HG03354 (cell line): ENCODE measurements around the gene GARIN5B.

ENCODE experiments used
- ATAC-seq: cut with Tn5 transposase; IDR thresholded peaks from one replicate; pipeline ENCODE4 v1.9.1; 2021; ENCODE audit warnings: mild to moderate bottlenecking; ENCODE audit not compliant: unreplicated experiment, poor library complexity, severe bottlenecking

The GARIN5B gene

DNA sequence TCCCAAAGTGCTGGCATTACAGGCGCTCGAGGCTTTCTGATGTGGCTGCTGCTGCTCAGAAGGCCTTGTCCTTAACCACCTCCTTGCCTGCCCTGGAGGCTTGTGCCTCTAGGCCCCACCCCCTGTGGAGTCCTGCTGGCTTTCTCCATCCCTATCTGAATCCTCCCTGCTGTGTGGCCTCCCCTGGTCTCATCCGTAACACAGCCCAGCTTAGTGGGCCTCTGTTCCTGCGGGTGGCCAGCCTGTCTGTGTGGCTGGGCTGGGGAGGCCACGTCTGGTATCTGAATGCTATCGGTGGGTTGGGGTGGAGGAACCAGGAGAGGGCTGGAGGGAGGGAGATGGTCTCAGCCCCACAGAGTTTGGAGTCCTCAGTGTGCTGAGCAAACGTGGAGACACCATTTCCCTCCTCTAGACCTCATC lies 27.4 kb upstream of the GARIN5B start:
- no peak for ATAC-seq

DNA sequence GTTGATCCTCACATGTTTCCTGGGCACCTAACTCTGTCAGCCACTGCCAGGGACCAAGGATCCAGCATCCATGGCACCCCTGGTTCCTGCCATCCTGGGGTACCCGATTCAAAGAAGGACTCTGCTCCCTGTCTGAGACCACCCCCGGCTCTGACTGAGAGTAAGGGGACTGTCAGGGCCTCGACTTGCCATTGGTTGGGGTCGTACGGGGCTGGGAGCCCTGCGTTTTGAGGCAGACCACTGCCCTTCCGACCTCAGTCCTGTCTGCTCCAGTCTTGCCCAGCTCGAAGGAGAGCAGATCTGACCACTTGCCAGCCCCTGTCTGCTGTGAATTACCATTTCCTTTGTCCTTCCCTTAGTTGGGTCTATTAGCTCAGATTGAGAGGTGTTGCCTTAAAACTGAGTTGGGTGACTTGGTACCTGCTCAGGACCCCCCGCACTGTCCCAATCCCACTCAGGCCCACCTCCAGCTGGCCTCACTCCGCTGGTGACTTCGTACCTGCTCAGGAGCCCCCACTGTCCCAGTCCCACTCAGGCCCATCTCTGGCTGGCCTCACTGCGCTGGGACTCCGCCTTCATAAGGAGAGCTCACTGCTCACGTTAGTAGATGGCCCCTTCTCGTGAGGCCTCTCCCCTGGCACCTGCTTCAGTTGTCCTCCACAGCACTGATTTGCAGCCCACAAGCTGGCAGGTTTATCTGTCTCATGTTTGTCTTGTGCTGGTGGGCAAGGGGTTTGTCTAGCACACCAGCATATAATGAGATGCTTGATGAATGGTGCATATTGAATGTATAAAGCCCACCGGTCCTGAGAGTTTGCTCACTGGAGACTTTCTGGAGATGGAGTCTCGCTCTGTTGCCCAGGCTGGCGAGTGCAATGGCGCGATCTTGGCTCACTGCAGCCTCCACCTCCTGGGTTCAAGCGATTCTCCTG lies 26.6 kb upstream of the GARIN5B start:
- no peak for ATAC-seq

DNA sequence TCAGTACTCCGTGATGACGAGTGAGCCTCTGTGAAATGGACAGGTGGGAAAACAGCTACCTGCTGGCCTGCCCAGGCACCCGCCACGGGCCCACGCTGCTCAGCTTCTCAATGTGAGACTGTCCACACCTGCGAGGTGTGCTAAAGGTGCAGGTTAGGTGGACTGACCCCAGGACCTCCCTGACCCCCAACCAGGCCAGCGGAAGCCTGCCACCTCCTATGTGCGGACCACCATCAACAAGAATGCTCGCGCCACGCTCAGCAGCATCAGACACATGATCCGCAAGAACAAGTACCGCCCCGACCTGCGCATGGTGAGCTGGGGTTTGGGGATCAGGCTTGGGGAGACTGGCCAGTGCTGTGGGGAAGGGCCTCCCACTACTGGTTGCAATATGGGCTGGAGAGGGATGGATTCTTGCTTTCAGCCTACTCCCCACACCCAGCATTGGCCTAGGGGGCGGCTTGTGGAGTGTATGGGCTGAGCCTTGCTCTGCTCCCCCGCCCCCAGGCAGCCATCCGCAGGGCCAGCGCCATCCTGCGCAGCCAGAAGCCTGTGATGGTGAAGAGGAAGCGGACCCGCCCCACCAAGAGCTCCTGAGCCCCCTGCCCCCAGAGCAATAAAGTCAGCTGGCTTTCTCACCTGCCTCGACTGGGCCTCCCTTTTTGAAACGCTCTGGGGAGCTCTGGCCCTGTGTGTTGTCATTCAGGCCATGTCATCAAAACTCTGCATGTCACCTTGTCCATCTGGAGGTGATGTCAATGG lies 24.9 kb upstream of the GARIN5B start:
- no peak for ATAC-seq

DNA sequence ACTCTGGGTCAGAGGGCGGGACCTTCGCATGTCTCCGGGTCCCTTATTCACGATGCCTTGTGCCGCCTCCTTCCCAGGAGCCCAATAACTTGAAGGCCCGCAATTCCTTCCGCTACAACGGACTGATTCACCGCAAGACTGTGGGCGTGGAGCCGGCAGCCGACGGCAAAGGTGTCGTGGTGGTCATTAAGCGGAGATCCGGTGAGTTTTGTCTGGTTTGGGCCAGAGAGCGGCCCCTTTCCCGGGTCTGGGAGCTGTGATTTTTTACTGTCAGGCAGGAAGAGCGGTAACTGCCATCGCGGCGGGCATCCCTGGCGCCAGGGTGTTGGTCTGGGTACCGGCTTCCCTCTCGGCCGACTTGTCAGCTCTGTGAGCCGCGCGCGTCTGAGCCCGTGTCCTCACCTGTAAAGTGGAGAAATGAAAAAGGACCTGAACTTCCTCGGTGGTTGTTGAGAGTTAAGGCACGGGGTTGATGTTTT lies 23.5 kb upstream of the GARIN5B start:
- ATAC-seq: no peak

DNA sequence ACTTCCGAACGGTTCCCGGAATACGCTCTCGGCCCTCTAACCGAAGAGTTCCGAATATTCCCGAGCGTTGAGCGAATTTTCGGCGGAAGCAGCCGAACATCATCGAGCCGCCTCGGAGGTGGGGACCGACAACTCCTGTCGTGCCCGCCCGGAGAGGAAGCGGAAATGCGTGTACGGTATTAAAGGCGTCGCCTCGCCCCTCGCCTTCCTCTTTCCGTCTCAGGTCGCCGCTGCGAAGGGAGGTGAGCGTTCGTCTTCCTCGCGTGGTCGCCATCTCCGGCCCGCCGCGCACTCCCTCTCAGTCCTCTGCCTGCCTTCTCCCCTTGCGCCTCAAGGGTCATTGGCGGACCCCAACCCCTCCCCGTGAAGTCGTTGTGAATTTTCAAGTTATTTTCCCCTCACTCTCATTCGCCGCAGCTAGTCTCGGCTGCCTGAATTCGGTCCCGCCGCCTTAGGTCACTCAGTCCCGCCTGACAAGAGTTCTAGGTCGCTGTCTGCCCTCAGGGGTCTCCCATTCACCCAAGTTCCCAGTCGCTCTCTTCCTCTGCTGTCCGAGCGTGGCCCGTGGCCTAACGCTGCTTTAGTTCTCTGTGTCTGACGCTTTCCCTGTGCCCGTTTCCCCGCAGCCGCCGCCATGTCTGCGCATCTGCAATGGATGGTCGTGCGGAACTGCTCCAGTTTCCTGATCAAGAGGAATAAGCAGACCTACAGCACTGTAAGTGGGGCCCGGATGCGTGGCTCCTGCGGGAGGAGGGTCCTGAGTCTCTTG lies 22.8 kb upstream of the GARIN5B start, which contains the start of gene RPL28:
Gene RPL28 (plus strand): TSS at position 209 of the 769 bp plus-strand sequence. CDS start 426 bp downstream, at position 635.
- ATAC-seq: peak; percentile 73

DNA sequence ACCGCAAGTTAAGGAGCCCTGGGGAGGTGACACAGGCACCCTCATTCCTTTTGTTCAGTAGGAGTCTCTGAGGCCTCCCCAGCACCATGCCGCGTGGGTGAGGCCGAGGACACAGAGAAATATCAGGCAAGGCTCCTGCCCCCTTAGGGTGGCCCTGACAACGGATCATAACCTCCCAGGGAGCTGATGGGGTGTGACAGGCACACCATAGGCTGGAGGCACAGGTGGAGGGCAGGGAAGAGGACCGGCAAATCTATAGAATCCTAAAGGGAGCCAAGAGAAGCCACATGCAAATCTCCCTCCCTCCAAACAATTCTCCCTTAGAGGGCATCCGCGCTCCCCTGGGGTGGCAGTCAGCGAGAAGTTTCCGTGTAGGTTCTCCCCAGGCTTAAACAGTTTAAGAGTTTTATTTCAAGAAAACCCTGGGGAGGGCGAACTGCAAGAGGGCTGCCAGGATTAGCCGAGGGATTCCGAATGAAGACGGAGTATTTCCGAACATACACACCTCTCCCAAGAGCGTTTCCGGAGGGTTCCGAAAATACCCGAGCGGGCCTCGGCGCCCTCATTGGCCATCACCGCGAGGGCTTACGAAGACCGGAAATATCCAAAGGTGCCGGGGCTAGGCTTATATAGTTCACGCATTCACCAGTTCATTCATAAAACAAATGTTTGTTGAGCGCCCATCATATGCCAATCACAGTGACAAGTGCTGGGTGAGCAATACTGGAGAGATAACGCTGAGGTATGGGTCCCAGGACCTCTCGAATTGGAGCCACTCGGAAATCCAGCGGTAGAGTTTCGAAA lies 22.1 kb upstream of the GARIN5B start:
- peak; percentile 71 for ATAC-seq

DNA sequence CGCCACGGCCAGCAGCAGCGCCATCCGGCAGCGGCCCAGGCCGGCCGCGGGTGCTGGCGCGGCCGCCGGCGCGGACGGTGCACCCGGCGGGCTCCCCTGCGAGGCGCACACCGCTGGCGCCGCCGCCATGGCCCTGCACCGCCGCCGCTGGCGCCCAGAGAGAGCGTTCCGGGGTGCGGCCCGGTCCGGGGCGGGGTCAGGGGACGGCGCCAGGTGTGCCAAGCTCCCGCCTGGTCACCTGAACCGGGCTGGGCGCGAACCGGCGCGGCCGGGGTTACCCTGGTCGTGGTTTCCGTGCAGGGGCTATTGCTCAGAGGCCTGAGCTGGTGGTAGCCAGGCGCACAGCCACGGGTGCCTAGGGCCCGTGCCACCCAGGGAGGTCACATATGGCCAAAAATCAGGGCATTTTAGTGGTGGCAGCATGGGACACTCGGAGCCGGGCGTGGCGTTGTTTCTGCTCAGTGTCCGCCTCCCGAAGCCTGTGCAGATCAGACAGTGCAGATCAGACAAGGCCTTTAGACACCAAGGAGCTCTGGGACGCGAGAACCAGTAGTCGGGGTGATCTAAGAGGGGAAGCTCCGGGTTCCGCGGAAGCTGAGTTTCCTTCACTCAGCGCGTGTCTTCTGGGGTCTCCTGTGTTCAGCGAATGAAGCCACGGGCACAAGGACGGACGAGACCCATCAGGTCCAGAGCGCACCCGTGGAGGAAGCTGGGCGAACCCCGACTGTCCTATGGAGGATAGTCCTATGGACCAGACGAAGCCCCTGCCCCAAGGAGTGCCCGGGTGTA lies 21.3 kb upstream of the GARIN5B start, which contains the start of gene TMEM238:
Gene TMEM238 (minus strand): TSS at position 162 of the 789 bp plus-strand sequence. CDS start 33 bp downstream, at position 129.
- no peak for ATAC-seq

DNA sequence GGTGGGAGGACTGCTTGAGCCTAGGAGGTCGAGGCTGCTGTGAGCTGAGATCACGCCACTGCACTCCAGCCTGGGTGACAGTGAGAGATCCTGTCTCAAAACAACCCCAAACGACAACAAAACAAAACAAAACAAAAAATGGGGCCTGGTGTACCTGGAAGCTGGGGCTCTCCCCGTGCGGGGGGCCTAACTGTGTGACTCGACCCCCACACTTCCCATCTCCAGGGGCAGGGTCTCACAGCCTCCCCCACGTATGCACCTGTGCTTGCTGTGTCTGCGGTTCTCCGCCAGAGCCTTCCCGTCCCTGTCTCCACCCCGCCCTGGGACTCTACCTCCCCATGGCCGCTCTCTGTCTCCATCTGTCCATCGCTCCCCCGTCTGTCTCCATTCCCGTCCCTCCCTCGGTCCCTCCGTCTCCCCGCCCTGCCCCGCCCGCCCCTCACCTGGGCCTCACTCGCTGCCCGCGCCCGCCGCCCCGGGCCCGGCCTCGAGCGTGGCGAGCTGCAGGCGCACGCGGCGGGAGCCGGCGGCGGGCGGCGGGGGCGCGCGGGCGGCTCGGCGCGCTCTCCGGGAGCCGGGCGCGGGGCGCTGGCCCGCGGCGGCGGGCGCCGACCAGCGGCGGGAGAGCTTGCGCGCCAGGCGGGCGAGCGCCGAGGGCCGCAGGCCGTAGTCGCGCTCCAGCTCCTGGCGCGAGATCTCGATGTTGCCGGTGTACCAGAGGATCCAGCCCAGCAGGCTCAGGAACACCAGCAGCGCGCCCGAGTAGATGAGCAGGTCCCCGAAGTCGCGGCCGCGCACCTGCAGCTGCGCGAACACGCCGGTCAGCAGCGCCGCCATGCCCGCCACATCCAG lies 20.4 kb upstream of the GARIN5B start:
- no peak for ATAC-seq

DNA sequence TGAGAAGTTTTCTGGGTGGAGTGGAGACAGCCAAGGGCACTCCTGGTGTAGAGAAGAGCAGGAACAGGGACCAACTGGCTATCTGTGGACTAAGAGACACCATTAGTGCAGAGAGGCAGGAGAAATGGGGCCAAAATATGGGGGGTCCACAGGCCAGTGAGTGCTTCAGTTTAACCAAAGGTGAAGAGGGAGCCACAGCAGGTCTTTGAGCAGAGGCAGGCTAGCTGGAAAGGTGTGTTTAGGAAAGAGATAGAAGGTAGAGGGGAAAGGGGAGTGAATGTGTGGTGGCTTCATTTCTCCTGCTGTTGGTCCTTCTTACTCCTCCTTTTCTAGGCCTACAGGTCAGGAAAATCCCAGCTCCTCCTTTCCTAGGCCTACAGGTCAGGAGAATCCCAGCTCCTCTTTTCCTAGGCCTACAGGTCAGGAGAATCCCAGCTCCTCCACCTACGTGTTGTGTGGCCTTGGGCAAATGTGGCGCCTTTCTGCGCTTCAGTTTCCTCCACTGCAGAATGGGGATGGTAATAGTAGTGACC lies 19.5 kb upstream of the GARIN5B start:
- ATAC-seq: no peak

DNA sequence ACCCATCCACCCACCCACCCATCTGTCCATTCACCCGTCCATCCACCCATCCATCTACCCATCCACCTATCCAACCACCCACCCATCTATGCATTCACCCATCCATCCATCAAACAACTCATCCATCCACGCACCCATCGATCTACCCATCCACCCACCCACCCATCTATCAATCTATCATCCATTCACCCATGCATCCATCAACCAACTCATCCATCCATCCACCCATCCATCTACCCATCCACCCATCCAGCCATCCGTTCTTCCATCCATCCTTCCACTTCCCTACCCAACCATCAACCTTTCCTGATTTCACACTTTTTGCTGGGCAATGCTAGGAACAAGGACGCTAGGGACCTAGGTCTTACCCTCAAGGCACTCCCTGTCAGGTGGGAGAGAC lies 19.0 kb upstream of the GARIN5B start:
- no peak for ATAC-seq

DNA sequence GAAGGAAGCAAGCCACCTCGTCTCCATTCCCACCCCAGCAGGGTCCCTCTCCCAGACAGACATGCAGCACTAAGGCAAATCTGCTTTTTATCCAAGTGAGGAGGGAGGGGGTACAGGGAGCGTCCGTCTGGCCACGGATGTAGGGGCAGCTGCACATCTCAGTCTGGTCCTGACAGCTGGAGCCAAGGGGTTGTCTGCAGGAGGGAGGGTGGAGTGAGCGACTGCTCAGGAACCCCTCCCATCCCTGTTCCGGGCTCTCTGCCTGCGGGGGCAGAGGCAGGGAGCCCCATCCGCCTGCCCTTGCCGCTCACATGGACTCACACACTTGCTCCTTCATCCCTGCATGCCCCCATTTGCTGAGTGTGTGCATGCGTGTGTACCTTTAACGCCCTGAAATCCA lies 16.1 kb upstream of the GARIN5B start:
- no peak for ATAC-seq

DNA sequence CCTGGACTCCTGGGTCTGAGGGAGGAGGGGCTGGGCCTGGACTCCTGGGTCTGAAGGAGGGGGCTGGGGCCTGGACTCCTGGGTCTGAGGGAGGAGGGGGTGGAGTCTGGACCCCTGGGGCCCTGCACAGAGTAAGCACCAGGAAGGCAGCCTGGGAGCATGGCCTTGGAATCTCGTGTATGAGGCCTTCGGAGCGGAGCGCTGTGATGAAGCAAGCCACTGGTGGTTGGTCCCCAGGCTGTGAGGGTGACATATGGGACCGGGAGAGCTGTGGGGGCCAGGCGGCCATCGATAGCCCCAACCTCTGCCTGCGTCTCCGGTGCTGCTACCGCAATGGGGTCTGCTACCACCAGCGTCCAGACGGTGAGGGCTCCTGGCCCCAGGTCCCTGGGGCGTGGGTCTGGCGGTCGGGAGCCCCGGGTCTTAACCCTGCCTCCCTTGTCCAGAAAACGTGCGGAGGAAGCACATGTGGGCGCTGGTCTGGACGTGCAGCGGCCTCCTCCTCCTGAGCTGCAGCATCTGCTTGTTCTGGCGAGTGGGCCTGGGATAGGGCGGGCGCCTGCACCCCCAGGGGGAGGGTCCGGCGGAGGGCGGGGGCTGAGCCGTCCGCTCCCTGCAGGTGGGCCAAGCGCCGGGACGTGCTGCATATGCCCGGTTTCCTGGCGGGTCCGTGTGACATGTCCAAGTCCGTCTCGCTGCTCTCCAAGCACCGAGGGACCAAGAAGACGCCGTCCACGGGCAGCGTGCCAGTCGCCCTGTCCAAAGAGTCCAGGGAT lies 14.5 kb upstream of the GARIN5B start:
- ATAC-seq: no peak

DNA sequence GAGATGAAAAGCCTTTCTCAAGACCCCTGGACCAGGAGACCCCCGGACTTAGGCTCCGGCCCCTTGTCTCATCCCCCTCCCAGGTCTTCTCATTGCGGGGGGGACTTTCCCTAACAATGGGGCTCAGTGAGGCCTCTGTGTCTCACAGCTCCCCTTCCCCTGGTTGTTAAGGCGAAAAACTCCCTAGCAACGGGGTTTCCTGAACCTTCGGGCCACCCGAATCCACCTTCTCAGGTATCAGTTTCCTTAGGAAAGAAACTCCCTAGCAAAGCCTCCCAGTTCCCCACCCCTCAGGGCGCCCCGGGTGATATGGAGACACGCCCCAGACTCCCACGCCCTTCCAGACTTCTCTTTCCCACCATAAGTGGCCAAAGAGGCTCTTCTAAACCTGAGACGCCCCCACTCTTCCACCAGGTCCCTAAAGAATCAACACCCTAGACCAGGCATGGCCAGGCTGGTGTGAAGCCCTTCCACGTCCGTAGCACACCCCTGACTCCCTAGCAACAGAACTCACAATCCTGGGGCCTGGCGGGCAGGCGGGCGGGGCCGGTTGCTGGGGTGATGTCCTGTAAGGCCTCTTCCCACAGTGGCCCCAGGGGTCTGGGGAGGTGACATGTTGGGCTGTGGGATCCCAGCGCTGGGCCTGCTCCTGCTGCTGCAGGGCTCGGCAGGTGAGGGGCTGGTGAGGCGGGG lies 13.3 kb upstream of the GARIN5B start, which contains the start of gene TMEM190:
Gene TMEM190 (plus strand): TSS at position 586 of the 693 bp plus-strand sequence. CDS start 28 bp downstream, at position 614.
- no peak for ATAC-seq

DNA sequence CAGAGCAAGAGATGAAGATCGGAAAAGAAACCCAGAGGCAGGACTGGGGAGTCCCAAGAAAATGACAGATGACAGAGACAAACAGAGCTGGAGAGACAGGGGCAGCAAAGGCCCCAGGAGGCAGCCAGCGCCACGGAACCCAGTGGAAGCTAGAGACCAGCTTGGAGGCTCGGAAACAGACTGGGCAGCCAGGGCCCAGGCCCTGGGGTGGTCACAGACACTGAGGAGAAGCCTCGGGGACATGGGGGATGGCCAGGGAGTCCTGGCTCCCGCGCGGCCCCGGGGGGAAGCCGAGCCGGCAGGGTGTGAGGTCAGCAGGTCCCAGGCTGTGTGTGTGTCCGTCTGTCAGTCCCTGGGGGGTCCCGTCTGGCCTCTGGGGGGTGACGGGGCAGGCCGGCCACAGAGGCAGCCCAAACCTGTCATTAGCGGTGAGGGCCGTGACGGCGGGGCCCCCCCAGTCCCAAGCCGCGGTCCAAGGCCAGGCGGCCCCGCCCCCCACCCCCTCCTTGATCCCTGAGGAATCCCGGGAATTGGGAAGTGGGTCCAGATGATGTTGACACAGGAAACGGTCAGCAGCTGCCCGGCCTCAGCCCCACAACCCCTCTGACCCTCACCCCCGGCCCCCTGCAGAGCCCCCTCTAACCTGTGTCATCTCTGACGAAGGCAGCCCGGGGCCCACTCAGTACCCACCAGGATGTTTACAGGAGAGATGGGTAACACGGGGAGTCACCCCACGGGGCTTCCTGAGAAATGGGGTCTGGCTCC lies 11.1 kb upstream of the GARIN5B start:
- no peak for ATAC-seq
